Naive thymus-derived CD8-positive, alpha-beta T cell (primary cell): ENCODE data around the gene ADAMTSL5. TPM values are rescaled to one million over a fixed set of nuclear protein-coding genes. Genes with fewer than 3 reads are reported as not detected.
A peak's percentile ranks its signal among the peaks of the same experiment; 100 is the strongest.

Experiments used
- ATAC-seq, 2 donors: fragments of 150-1000 bp; cut with Tn5 transposase in 1 of 2; sonication (Bioruptor Pico), chemical (Tn5 transposase) in 1 of 2; 1 replicate in 1 of 2; 2 replicates in 1 of 2; pipeline ENCODE4 v1.10.0; 2021; ENCODE audit warnings: mild to moderate bottlenecking in 2 of 2, moderate library complexity in 2 of 2
- POLR2A ChIA-PET: fragments of 350-600 bp; sonication (Branson Sonifier 250); formaldehyde crosslinking; loops from one replicate; lab custom pipeline; 2021; ENCODE audit warnings: antibody characterized with exemption; lab: Charles Lee
- DNase-seq, 10 donors: peaks; one replicate each; pipeline versions ENCODE4 v3.0.0 to v3.0.0-alpha.2; 2020 to 2022
- H3K27ac Mint-ChIP-seq, 10 donors: one replicate each; pipeline ENCODE4 v1.8.0; 2020 to 2022; ENCODE audit warnings: mild to moderate bottlenecking in 10 of 10, mixed read lengths in 10 of 10, moderate library complexity in 4 of 10, inconsistent platforms in 1 of 10
- H3K27me3 Mint-ChIP-seq, 5 donors: one replicate each; pipeline ENCODE4 v1.8.0; 2021 to 2022; ENCODE audit warnings: mixed read lengths in 5 of 5
- H3K36me3 Mint-ChIP-seq, 3 donors: one replicate each; pipeline ENCODE4 v1.8.0; 2020 to 2022; ENCODE audit warnings: mixed read lengths in 3 of 3, mild to moderate bottlenecking in 2 of 3, inconsistent platforms in 1 of 3
- H3K4me1 Mint-ChIP-seq, 4 donors: one replicate each; pipeline ENCODE4 v1.8.0; 2021 to 2022; ENCODE audit warnings: mixed read lengths in 4 of 4
- H3K4me3 Mint-ChIP-seq, 10 donors: one replicate each; pipeline ENCODE4 v1.8.0; 2020 to 2022; ENCODE audit warnings: mild to moderate bottlenecking in 10 of 10, mixed read lengths in 10 of 10, moderate library complexity in 6 of 10, inconsistent platforms in 1 of 10
- H3K9me3 Mint-ChIP-seq, 9 donors: one replicate each; pipeline ENCODE4 v1.8.0; 2020 to 2022; ENCODE audit warnings: mixed read lengths in 9 of 9, mild to moderate bottlenecking in 3 of 9, inconsistent platforms in 1 of 9, moderate library complexity in 1 of 9
- polyA plus RNA-seq, 3 donors: library from polyadenylated mRNA; unstranded; fragments of 300-500 nt; fragmentation: Illumina TruSeq; gene quantifications; one replicate each; pipeline ENCODE4 v1.2.3, GENCODE V29; 2021
- total RNA-seq, 8 experiments: library from RNA in 2 of 8; stranded (reverse) in 2 of 8; gene quantifications; one replicate each; pipeline ENCODE4 v1.2.3 and lab custom pipeline; 2021 to 2026

The ADAMTSL5 gene
- total and polyA plus RNA-seq, 5 experiments from 2014 or later = 0.47 to 4.5 (median 2.5) TPM

GRCh38 chr19:1460033-1460995 lies 52.5 kb downstream of the ADAMTSL5 start:
- POLR2A ChIA-PET = no interaction called here
- peaks cover 3 to 18% (median 9%) of the 10 kb centered on the region in 5 donors for H3K27me3 Mint-ChIP-seq
- H3K36me3 Mint-ChIP-seq = peaks cover 0 to 13% (median 4%) of the 10 kb centered on the region in 3 donors
- no peak overlapping the region for H3K27ac Mint-ChIP-seq
- H3K9me3 Mint-ChIP-seq = peaks cover 0 to 3% (median 0%) of the 10 kb centered on the region in 9 donors
- peaks cover 4 to 7% (median 7%) of the 10 kb centered on the region in 4 donors for H3K4me1 Mint-ChIP-seq
- DNase-seq = no peak
- H3K4me3 Mint-ChIP-seq = no peak overlapping the region
- no peak for ATAC-seq

DNA sequence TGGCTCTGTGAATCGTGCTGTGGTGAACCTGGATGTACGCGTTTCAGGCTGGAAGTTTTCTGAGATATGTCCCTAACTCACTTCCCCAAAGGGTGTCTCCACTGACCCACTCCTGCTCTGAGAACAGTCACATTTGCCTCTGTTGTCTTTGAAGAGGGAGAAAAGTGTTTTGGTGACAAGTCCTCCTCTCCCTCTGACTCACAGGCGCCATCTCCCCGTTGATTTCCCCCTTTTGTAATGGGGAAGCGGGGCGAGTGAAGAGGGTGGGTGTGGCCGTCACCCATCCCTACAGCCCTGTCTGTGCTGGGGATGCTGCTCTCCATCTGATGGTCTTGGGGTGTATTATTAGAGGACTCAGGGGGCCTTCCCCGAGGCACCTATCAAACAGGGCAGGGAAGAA lies 53.3 kb downstream of the ADAMTSL5 start:
- POLR2A ChIA-PET = interaction anchor here (2.4 kb wide), 1 partner anchor 9 kb away, joined by 9 read pairs; no protein-coding TSS in a partner anchor
- Mint-ChIP-seq H3K4me3 (no peak overlapping the region), H3K4me1 (peaks cover 4 to 13% (median 12%) of the 10 kb centered on the region in 4 donors), H3K27ac (peak overlapping the region in 1 of 10 donors; percentile 19), H3K36me3 (peaks cover 0 to 13% (median 4%) of the 10 kb centered on the region in 3 donors), H3K27me3 (peaks cover 4 to 21% (median 18%) of the 10 kb centered on the region in 5 donors), H3K9me3 (peaks cover 0 to 3% (median 0%) of the 10 kb centered on the region in 9 donors)
- DNase-seq (no peak), ATAC-seq (no peak)

GRCh38 chr19:1457892-1458291 lies 54.9 kb downstream of the ADAMTSL5 start:
- no peak overlapping the region for H3K27ac Mint-ChIP-seq
- no peak for ATAC-seq
- peaks cover 4 to 18% (median 14%) of the 10 kb centered on the region in 4 donors for H3K4me1 Mint-ChIP-seq
- H3K36me3 Mint-ChIP-seq = peaks cover 0 to 11% (median 4%) of the 10 kb centered on the region in 3 donors
- DNase-seq = no peak
- POLR2A ChIA-PET = interaction anchor here (1.8 to 2.4 kb wide), 2 partner anchors 10 to 183 kb away, joined by 5 to 9 read pairs; partner anchors contain the start of gene FAM174C
- peaks cover 0 to 3% (median 0%) of the 10 kb centered on the region in 9 donors for H3K9me3 Mint-ChIP-seq
- no peak overlapping the region for H3K4me3 Mint-ChIP-seq
- peaks cover 7 to 33% (median 19%) of the 10 kb centered on the region in 5 donors for H3K27me3 Mint-ChIP-seq

DNA sequence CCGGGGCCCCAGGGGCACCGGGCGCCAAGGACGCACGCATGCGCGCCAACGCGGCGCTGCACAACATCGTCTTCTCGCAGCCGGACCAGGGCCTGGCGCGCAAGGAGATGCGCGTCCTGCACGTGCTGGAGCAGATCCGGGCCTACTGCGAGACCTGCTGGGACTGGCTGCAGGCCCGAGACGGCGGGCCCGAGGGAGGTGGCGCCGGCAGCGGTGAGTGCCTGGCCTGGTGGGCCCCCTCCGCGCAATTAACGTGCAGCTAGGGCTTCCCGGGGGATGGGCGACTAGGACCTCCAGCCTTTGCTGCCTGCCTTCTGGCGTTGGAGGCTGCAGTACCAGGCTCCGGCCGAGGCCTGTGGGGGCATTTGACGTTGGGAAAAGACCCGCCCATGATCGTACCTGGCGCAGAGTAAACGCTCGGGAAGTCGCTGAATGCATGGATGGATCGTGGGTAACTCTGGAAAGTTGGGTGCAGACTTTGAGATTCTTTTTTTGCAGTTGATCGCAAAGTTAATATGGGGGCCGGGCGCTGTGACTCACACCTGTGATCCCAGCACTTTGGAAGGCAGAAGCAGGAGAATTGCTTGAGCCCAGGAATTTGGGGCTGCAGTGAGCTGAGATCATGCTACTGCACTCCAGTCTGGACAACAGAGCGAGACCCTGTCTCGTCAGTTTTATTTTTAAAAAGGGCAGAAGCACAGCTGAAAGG lies 55.6 kb downstream of the ADAMTSL5 start:
- peaks cover 0 to 3% (median 0%) of the 10 kb centered on the region in 9 donors for H3K9me3 Mint-ChIP-seq
- POLR2A ChIA-PET = interaction anchor here (1.8 to 2.4 kb wide), 2 partner anchors 11 to 182 kb away, joined by 5 to 9 read pairs; partner anchors contain the start of gene FAM174C
- no peak for ATAC-seq
- H3K27me3 Mint-ChIP-seq = peaks cover 7 to 38% (median 19%) of the 10 kb centered on the region in 5 donors
- peak overlapping the region in 1 of 10 donors; percentile 3 for H3K27ac Mint-ChIP-seq
- H3K4me1 Mint-ChIP-seq = peaks cover 4 to 18% (median 14%) of the 10 kb centered on the region in 4 donors
- DNase-seq = no peak
- H3K36me3 Mint-ChIP-seq = peaks cover 0 to 11% (median 4%) of the 10 kb centered on the region in 3 donors
- H3K4me3 Mint-ChIP-seq = no peak overlapping the region

DNA sequence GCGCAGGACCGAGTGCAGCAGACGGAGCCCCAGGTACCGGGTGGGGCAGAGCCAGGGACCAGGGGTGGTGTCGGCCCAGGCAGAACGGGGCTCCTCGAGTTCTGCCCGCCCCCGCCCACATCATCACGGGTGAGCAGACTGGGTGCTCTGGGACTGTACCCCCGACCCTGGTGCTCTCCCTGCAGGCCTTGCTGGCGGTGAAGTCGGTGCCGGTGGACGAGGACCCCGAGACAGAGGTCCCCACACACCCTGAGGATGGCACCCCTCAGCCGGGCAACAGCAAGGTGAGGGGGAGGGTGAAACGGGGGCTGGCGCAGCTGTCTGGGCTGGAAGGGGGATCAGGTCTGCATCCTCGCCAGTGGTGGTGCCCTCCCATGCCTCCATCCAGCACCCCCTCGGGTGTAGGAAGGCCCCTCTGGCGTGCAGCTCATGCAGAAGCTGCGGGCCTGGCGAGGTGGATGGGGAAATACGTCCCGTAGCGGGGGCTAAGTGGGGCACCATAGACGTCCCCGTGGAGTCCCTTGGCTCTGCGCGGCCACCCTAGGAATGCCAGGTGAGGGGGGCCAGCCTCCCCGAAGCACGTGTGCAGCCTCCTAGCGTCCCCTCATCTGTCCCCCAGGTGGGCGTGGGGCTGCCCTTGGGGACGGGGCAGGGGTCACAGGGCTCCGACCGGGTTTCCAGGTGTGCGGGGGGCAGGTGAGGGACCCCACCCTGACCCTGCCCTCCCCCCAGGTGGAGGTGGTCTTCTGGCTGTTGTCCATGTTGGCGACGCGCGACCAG lies 56.5 kb downstream of the ADAMTSL5 start:
- POLR2A ChIA-PET = interaction anchor here (0.6 to 1.8 kb wide), 4 partner anchors 11 to 489 kb away, joined by 4 to 11 read pairs (median 5); partner anchors contain the start of gene CIRBP
- peak overlapping the region in 1 of 10 donors; percentile 63 for H3K4me3 Mint-ChIP-seq
- peaks cover 4 to 18% (median 14%) of the 10 kb centered on the region in 4 donors for H3K4me1 Mint-ChIP-seq
- H3K36me3 Mint-ChIP-seq = peaks cover 0 to 11% (median 4%) of the 10 kb centered on the region in 3 donors
- ATAC-seq (no peak), DNase-seq (peak in 1 of 10 donors; percentile 7)
- peaks cover 0 to 3% (median 0%) of the 10 kb centered on the region in 9 donors for H3K9me3 Mint-ChIP-seq
- H3K27me3 Mint-ChIP-seq = peaks cover 7 to 46% (median 19%) of the 10 kb centered on the region in 5 donors
- H3K27ac Mint-ChIP-seq = no peak overlapping the region

GRCh38 chr19:1455336-1456120 lies 57.3 kb downstream of the ADAMTSL5 start:
- H3K4me1 Mint-ChIP-seq = peaks cover 7 to 24% (median 19%) of the 10 kb centered on the region in 4 donors
- ATAC-seq = peak; percentile 70 to 76
- POLR2A ChIA-PET = interaction anchor here (0.6 to 1.8 kb wide), 5 partner anchors 10 to 490 kb away, joined by 4 to 11 read pairs (median 5); partner anchors contain the start of genes CIRBP, PCSK4 and REEP6
- peak overlapping the region in 2 of 10 donors; percentile 25 to 52 for H3K27ac Mint-ChIP-seq
- peaks cover 13 to 54% (median 26%) of the 10 kb centered on the region in 5 donors for H3K27me3 Mint-ChIP-seq
- H3K4me3 Mint-ChIP-seq = peak overlapping the region in 9 of 10 donors; percentile 28 to 79 (median 36)
- peak in 8 of 10 donors; percentile 47 to 60 (median 52) for DNase-seq
- H3K36me3 Mint-ChIP-seq = peaks cover 0 to 14% (median 0%) of the 10 kb centered on the region in 3 donors
- peaks cover 0 to 3% (median 0%) of the 10 kb centered on the region in 9 donors for H3K9me3 Mint-ChIP-seq

Other genes starting within 250 kb of the ADAMTSL5 start
- gene CIRBP, start 243.7 kb downstream of the ADAMTSL5 start, total RNA-seq = 100 to 1,000 TPM; 565 to 579 TPM
- gene CIRBP, start 243.7 kb downstream of the ADAMTSL5 start, polyA plus RNA-seq = 100 to 1,000 TPM; 204 to 273 (median 262) TPM
- gene FAM174C, start 237.5 kb downstream of the ADAMTSL5 start, total RNA-seq = 10 to 100 TPM; 46.3 to 47.5 TPM
- gene FAM174C, start 237.5 kb downstream of the ADAMTSL5 start, polyA plus RNA-seq = 100 to 1,000 TPM in 1 of 3 donors, 10 to 100 TPM in 2; 66.7 to 104 (median 95.5) TPM
- gene EFNA2, start 227.1 kb downstream of the ADAMTSL5 start, total RNA-seq = not detected
- not detected for gene EFNA2, start 227.1 kb downstream of the ADAMTSL5 start, polyA plus RNA-seq
- 10 to 100 TPM; 65.3 to 74.3 TPM for gene NDUFS7, start 129.1 kb downstream of the ADAMTSL5 start, total RNA-seq
- gene NDUFS7, start 129.1 kb downstream of the ADAMTSL5 start, polyA plus RNA-seq = 100 to 1,000 TPM; 211 to 233 (median 215) TPM
- gene GAMT, start 111.5 kb downstream of the ADAMTSL5 start, total RNA-seq = 10 to 100 TPM; 14.0 to 18.0 TPM
- 10 to 100 TPM; 29.4 to 33.6 (median 30.7) TPM for gene GAMT, start 111.5 kb downstream of the ADAMTSL5 start, polyA plus RNA-seq
- 100 to 1,000 TPM; 166 TPM for gene DAZAP1, start 105.4 kb downstream of the ADAMTSL5 start, total RNA-seq
- gene DAZAP1, start 105.4 kb downstream of the ADAMTSL5 start, polyA plus RNA-seq = 1 to 10 TPM; 5.9 to 8.5 (median 7.5) TPM
- 1,000 to 10,000 TPM; 1,886 to 1,928 TPM for gene RPS15, start 74.6 kb downstream of the ADAMTSL5 start, total RNA-seq
- 1,000 to 10,000 TPM; 3,438 to 4,304 (median 3,489) TPM for gene RPS15, start 74.6 kb downstream of the ADAMTSL5 start, polyA plus RNA-seq
- under 1 TPM; 0.08 to 0.29 TPM for gene APC2, start 62.9 kb downstream of the ADAMTSL5 start, total RNA-seq
- gene APC2, start 62.9 kb downstream of the ADAMTSL5 start, polyA plus RNA-seq = not detected
- gene C19orf25, start 33.8 kb downstream of the ADAMTSL5 start, total RNA-seq = 10 to 100 TPM; 58.3 to 59.7 TPM
- 10 to 100 TPM; 31.3 to 50.3 (median 32.5) TPM for gene C19orf25, start 33.8 kb downstream of the ADAMTSL5 start, polyA plus RNA-seq
- 10 to 100 TPM; 11.1 to 12.0 TPM for gene PCSK4, start 22.7 kb downstream of the ADAMTSL5 start, total RNA-seq
- gene PCSK4, start 22.7 kb downstream of the ADAMTSL5 start, polyA plus RNA-seq = 1 to 10 TPM in 2 of 3 donors, under 1 TPM in 1; 0.35 to 1.3 (median 1.2) TPM
- gene REEP6, start 21.8 kb downstream of the ADAMTSL5 start, total RNA-seq = 1 to 10 TPM; 4.8 to 4.9 TPM
- gene REEP6, start 21.8 kb downstream of the ADAMTSL5 start, polyA plus RNA-seq = 1 to 10 TPM; 4.7 to 7.7 (median 6.0) TPM
- not detected for gene PLK5, start 11.1 kb upstream of the ADAMTSL5 start, total RNA-seq
- gene PLK5, start 11.1 kb upstream of the ADAMTSL5 start, polyA plus RNA-seq = not detected
- 1 to 10 TPM; 3.0 to 4.4 TPM for gene MEX3D, start 55.3 kb upstream of the ADAMTSL5 start, total RNA-seq
- under 1 TPM in 1 of 3 donors, not detected in 2; 0.08 TPM for gene MEX3D, start 55.3 kb upstream of the ADAMTSL5 start, polyA plus RNA-seq
- gene MBD3, start 79.8 kb upstream of the ADAMTSL5 start, total RNA-seq = 10 to 100 TPM; 74.2 to 77.4 TPM
- 10 to 100 TPM in 2 of 3 donors, 1 to 10 TPM in 1; 9.6 to 23.5 (median 12.8) TPM for gene MBD3, start 79.8 kb upstream of the ADAMTSL5 start, polyA plus RNA-seq
- 100 to 1,000 TPM; 130 to 132 TPM for gene UQCR11, start 92.4 kb upstream of the ADAMTSL5 start, total RNA-seq
- 100 to 1,000 TPM; 545 to 646 (median 558) TPM for gene UQCR11, start 92.4 kb upstream of the ADAMTSL5 start, polyA plus RNA-seq
- gene TCF3, start 139.6 kb upstream of the ADAMTSL5 start, total RNA-seq = 100 to 1,000 TPM in 1 of 2 experiments, 10 to 100 TPM in 1; 97.4 to 102 TPM
- gene TCF3, start 139.6 kb upstream of the ADAMTSL5 start, polyA plus RNA-seq = 10 to 100 TPM in 2 of 3 donors, 1 to 10 TPM in 1; 7.8 to 33.0 (median 13.0) TPM
- not detected for gene ONECUT3, start 240.5 kb upstream of the ADAMTSL5 start, total RNA-seq
- not detected for gene ONECUT3, start 240.5 kb upstream of the ADAMTSL5 start, polyA plus RNA-seq